ENCODE data around the gene ATP23.

ATP23 gene

DNA sequence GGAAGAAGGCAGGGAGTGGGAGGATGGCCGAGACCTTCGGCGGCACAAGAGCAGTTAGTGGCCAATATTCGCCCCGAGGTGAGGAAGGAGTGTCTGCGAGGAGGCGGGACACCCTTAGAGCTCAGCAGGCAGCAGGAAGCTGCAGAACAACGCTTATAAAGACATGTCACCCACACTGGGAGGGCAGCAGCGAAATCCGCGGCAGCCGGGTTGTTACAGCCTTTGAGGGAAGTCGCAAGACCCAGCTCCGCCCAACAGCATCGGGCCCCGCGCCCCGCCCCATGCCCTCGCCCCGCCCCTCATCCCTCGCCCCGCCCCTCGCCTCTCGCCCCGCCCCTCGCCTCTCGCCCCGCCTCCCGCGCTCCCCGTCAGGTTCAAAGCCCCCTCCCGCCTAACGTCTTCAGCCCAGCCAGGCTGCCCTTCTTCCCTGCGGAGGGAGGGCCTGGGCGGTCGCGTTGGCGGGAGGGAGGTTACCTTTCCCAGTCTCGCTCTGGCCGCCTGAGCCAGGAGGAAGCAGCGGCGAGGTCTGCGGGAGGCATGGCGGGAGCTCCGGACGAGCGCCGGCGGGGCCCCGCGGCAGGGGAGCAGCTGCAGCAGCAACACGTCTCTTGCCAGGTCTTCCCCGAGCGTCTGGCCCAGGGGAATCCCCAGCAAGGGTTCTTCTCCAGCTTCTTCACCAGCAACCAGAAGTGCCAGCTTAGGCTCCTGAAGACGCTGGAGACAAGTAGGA lies at the start of gene ATP23:
ATP23 (plus strand) TSS at position 403 of the 730 bp plus-strand sequence; CDS start at position 538, 135 bp downstream.
- DNase-seq = peak; percentile 90 to 92

- DNase-seq = no peak
Observed at GRCh38 chr12:57892232-57892972, 49.0 kb upstream of the ATP23 start.

DNA sequence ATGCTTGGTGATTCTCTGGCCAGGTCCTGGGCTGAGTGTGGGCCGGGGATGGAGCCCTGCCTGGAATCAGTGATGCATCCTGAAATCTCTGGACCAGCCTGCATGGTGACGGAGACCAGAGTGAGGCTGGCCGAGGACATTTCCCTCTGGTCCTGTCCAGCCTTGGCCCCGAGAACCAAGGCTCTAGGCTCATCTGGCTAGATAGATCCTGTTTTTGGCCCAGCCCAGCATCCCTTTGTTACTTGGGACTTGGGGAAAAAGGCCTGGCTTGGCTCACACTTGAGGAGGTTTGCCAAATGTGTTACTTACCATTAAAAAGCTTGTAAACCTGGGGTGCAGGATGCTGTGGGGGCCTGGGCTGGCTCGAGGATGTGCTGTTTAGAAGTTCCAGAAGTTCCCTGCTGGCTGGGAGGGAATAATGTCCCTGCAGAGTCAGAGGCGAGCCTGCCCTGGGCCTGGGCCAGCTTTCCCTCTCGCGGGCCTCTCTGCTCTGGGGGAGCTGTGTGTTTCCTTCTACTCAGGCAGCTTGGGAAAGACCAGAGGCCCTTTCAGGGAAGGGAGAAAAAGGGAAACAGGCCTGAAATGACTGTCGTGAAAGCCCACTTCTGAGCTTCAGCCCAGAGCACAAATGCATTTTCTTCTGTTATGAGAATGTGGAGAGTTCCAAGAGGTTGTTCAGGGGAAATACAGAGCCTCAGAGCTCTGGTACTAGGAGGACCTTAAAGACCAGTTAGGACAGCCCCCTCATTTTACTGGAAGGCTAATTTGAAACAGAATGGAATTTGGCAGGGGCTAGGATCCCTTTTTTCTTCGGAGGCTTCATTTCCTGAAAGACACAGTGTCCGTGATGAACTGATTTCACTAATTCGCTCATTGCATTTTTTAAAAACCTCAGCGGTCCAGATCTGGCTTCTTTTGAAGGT lies 47.7 kb upstream of the ATP23 start:
- DNase-seq = no peak

GRCh38 chr12:57894399-57895292 lies 46.7 kb upstream of the ATP23 start:
- no peak for DNase-seq

GRCh38 chr12:57895389-57896114 lies 45.8 kb upstream of the ATP23 start:
- no peak for DNase-seq

DNA sequence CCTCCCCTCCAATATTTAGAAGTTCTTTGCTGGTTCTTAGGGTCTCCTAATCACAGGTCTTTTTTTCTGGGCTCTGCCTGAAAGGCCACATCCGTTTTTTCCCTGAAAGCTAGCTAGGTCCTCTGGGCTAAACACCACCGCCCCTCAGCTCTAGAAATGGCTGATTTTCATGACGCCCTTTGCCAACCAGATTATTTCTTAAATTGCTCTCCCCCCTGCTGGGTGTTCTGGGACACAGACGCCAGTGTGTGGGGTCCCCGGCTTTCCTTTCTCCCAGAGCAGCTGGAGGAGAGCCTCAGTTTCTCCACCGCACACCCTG lies 45.3 kb upstream of the ATP23 start:
- peak in 1 of 2 experiments; percentile 31 for DNase-seq

DNA sequence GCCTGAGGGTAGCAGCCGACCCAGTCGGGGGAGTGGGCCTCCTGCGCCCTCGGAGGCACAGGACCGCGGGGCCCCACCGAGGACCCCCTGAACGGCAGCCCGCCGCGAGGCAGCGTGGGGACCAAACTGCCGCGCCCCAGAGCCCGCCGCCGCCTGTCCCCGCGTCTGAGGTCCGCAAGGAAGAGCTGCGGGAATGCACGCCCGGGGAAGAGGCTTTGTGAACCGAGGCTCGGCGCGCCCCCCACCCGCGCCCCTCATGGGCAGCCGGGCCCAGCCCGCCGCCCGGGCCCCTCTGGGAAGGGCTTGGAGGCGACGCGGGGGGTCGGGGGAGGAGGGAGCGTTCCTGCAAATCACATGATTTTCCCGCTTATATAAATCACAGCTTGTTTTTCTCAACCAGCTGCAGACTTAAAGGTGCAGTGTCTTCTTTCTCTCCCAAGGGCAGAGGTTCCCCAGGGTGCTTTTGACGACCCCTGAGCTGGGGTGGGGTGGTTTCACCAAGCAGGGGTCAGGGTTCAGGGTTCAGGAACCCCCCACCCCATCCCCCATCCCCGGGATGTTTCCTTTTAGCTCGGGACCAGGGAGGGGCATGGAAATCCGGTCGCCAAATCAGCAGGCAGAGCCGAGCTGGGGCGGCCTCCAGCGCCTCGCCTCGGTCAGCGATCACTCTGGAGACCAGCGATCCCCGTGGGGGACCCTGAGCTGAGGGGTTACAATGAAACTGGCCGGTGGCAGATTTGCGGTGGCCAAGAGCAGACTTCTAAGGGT lies 44.7 kb upstream of the ATP23 start:
- peak in 1 of 2 experiments; percentile 48 for DNase-seq

DNA sequence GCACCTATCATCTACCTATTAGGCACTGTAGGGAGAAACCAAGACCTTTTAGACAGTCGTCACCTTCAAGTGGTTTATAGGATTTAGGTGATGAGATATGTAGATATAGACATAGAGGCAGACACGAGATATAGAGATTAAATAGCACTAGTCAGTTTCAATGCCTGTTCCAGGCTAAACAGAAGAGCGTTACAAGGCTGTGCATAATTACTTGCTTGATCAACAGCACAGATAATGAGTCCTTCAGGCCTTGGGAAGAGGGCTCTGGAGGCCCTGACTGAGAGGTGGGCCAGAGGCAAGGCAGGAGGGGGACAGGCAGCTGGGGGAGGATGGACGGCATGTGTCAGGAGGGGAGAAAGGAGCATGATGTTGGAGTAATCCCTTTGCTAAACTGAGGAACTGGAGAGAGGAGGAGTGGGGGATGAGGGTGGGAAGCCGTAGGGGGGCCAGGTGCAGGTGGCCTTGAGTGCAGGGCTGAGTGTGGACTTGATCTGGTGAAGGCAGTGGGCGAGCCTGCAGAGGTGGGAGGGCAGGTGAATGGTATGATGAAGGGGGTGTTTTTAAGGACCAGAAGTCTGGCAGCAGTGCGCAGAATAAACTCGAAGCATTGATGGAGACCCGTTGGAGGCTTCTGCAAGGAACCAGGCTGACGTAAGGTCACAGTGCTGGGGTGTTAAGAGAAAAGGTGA lies 43.9 kb upstream of the ATP23 start:
- DNase-seq = no peak

- no peak for DNase-seq
Observed at GRCh38 chr12:57898308-57898970, 42.9 kb upstream of the ATP23 start.

DNA sequence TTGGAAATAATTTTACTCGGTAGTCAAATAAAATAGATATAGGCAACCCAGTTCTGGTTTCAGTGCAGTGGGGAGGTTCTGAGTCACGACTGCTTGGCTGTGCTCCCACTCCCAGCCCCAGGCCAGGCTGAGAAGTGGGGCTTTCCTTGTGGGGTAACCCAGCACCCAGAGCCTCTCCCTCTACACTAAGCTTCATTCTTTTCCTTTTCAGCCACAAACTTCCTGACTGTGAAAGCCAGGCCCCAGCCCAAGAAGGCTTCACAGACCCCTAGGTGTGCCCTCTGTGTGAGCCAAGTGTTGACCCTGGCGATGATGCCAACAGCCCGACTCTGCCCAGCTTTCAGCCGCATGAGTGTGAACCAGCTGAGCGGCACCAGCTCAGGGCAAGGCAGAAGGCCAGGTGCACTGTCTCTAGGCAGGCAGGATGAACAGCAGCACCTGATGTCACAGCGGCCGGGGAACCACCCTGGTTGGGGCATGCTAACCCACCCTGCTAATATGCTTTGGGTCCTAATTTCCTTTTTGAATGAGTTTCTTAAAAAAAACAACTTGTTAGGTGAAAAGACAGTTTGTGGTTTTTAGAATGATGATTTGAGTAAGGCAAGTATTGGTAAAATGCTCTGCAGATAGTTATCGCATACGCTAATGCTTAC lies 42.2 kb upstream of the ATP23 start:
- DNase-seq = peak; percentile 86

GRCh38 chr12:57902478-57902969 lies 38.8 kb upstream of the ATP23 start:
- no peak for DNase-seq

DNA sequence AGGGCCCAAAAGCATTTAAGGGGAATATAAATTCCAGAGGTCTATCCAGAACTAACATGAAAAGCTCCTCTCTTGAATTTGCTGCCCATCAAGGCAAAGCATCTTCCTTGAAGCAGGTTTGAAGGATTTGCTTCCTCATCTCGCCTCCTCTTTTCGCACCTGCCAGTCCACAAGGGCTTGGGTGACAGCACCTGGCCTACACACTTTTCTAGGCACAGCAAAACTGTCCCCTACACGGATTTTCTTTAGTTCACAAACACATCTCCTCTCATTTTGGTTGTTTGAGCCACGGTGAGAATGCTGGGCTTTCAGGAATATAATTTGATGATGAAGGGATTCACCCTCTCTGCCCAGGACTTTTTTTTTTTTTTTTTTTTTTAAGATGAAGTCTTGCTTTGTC lies 36.9 kb upstream of the ATP23 start:
- no peak for DNase-seq

DNA sequence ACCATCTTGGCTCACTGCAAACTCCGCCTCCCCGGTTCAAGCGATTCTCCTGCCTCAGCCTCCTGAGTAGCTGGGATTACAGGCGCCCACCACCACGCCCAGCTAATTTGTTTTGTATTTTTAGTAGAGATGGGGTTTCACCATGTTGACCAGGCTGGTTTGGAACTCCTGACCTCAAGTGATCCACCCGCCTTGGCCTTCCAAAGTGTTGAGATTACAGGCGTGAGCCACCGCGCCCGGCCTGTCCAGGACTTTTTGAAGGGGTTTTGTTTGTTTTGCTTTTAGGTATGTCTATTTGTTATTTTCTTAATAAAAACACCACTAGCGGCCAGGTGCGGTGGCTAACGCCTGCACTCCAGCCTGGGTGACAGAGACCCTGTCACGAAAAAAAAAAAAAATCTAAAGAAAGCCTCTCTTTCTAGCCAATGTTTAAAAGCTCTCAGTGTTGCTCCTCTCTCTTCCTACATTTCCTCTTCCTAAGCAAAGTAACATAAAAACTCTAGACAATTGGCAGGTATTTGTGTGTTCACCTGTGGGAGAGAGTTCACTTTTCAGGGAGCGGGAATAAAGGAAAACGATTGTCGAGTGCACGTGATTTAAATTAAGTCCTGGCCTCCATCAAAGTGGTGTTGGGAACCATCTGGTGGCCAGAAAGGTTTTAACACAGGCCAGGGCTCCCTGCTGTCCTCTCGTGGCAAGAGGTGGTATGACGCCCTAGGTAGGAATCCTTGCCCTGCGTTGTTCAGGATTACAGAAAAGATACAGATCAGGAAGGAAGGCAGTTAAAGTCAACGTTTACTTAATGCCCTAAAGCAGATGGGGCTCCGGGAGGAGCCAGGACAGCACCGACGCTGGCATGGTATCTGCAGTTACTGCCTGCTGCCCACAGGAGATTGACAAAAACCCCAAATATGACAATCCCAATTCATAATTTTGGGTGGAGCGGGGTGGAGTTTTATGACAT lies 36.2 kb upstream of the ATP23 start:
- peak; percentile 90 for DNase-seq

DNA sequence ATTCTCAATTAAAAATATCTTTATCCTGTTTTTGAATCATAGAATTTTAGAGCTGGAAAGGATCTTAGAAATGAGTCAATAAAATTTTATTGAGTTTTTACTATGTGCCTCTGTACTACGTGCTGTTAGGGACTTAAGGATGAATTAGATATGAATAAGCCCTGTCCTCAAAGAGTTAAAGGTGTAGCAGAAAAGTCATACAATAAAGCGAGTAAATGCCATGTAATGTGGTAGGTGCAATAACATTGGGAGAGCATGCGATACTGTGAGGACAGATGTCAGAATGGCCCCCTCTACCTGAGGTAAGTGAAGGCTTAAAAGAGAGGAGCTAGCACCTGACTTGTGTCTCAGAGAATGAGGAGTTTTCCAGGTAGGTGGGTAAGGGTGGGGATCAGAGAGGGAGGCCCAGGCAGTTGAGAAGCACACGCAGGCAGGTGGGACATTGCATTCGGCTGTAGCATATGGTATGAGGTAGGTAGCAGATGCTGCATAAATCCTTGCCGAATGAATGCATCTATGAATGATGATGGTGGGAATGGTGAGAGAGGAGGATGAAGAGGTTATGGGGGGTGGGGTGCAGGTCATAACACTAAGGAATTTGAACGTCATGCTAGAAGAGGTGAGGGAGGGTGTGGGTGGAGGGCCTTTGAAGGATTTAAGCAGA lies 35.4 kb upstream of the ATP23 start:
- DNase-seq = no peak

DNA sequence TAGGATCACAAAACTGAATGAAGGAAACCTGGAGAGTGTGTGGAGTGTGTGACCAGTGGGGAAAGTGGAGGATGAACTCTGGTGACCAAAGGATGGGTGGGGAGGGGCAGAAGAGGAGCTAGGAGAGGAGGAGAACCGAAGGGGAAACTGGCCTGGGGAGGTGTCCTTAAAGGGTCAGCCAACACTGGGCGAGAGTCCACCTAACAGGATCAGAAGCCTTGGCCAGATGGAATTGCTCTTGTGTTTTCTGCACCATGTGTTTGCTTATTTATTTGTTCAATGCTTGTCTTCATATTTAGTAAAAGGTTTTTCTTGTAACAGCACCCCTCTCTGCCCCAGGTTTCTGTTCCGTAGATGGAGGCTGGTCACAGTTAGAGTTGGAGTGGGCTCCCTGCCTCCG lies 34.5 kb upstream of the ATP23 start:
- no peak for DNase-seq

GRCh38 chr12:57907281-57907680 lies 34.1 kb upstream of the ATP23 start:
- no peak for DNase-seq

- no peak for DNase-seq
Observed at GRCh38 chr12:57908511-57908910, 32.9 kb upstream of the ATP23 start.

Data from activated T-cell treated with anti-CD3 and anti-CD28 coated beads, Interleukin-2, amount 50 U/mL, for 48 hours (primary cell).